Dendritic cell treated with granulocyte-macrophage colony-stimulating factor and Interleukin-4, amounts not matched to agents 40 ng/mL and 50 ng/mL, for 4 days (primary cell): ENCODE results near the gene INSM2.
A peak's percentile ranks its signal among the peaks of the same experiment; 100 is the strongest.

Experiments
- H3K27ac Mint-ChIP-seq: one replicate; pipeline ENCODE4 v1.8.0; 2022; ENCODE audit warnings: mild to moderate bottlenecking, mixed read lengths
- H3K27me3 Mint-ChIP-seq: one replicate; pipeline ENCODE4 v1.8.0; 2022; ENCODE audit warnings: mild to moderate bottlenecking, mixed read lengths
- H3K36me3 Mint-ChIP-seq: one replicate; pipeline ENCODE4 v1.8.0; 2022; ENCODE audit warnings: low read depth, mixed read lengths
- H3K4me1 Mint-ChIP-seq: one replicate; pipeline ENCODE4 v1.8.0; 2022; ENCODE audit warnings: low read depth, mixed read lengths
- H3K4me3 Mint-ChIP-seq: one replicate; pipeline ENCODE4 v1.8.0; 2022; ENCODE audit warnings: mild to moderate bottlenecking, moderate library complexity, mixed read lengths
- H3K9me3 Mint-ChIP-seq: one replicate; pipeline ENCODE4 v1.8.0; 2022; ENCODE audit warnings: mixed read lengths
- intact Hi-C: fragments of 100-400 bp; cut with micrococcal nuclease; formaldehyde crosslinking; loops from one replicate; pipeline ENCODE4 v1.15.0; 2022

INSM2 gene

DNA sequence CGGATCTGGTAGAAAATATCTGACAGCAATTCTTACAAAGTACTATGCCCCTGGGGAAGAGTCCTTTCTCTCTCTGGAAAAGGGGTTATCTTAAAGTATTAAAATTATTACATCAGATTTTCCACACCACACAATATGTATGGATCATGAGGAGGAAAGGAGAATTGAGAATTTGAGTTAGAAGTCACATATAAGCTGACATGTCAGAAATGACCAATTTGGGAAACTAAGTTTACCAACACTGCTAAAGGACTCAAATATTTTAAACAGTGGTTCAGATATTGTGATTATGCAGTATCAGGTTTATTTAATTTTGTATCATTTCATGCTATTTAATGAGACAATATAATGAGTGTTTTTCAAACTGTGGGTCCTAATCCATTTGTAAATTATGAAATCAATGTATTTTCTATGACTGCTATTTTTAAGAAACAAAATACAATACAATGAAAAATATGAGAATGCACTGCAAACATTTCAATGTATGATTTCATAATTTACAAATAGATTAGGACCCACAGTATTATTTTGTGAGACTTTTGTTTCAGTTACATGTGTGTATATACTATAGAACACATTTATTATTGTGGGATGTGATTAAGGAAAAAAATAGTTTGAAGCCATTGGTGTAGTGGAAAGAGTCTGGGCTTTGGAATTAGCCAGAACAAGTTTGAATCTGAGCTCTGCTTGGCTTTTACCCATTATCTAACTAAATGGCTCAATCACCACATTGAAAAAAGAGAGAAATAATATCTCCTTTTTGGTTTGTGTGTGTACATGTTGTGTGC, 1.8 kb upstream of the INSM2 start:
- no peaks in the 10 kb centered on the region for H3K9me3 Mint-ChIP-seq
- H3K27me3 Mint-ChIP-seq = peaks cover 87% of the 10 kb centered on the region
- intact Hi-C loops = loop anchor here (5.0 kb wide), 1 partner anchor 155 kb away; no protein-coding TSS in a partner anchor
- no peaks in the 10 kb centered on the region for H3K36me3 Mint-ChIP-seq
- peaks cover 20% of the 10 kb centered on the region for H3K4me1 Mint-ChIP-seq
- H3K27ac Mint-ChIP-seq = no peak overlapping the region
- H3K4me3 Mint-ChIP-seq = no peak overlapping the region

DNA sequence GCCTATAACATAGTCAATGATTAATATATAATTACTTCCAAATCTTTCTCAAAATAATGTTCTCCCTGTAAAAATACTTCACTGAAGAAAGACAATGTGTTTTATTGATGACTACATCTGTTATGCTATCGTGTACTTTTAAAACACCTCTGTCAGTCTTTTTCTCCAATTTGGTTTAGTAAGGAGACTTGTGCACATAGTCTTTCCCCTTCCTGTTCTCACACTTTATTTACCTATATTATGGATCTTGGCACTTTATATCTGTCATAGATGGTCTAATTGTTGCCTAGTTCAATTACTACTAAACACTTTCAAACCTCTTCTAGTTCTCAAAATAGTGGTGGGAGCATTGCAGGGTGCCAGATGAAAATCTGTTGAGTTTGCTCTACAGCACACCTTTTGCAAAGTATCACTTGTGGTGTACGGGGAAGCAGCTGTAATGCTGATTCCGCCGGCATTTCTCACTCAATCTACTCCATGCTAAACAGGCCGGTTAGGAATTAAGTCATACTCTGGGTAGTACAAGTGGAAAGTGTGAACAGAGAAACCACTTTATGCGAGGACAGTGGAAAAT, 1.1 kb upstream of the INSM2 start:
- peak overlapping the region; percentile 75 for H3K4me3 Mint-ChIP-seq
- H3K9me3 Mint-ChIP-seq = no peaks in the 10 kb centered on the region
- no peaks in the 10 kb centered on the region for H3K36me3 Mint-ChIP-seq
- H3K4me1 Mint-ChIP-seq = peaks cover 20% of the 10 kb centered on the region
- peaks cover 83% of the 10 kb centered on the region for H3K27me3 Mint-ChIP-seq
- intact Hi-C loops = loop anchor here (5.0 kb wide), 1 partner anchor 154 kb away; no protein-coding TSS in a partner anchor
- H3K27ac Mint-ChIP-seq = no peak overlapping the region

DNA sequence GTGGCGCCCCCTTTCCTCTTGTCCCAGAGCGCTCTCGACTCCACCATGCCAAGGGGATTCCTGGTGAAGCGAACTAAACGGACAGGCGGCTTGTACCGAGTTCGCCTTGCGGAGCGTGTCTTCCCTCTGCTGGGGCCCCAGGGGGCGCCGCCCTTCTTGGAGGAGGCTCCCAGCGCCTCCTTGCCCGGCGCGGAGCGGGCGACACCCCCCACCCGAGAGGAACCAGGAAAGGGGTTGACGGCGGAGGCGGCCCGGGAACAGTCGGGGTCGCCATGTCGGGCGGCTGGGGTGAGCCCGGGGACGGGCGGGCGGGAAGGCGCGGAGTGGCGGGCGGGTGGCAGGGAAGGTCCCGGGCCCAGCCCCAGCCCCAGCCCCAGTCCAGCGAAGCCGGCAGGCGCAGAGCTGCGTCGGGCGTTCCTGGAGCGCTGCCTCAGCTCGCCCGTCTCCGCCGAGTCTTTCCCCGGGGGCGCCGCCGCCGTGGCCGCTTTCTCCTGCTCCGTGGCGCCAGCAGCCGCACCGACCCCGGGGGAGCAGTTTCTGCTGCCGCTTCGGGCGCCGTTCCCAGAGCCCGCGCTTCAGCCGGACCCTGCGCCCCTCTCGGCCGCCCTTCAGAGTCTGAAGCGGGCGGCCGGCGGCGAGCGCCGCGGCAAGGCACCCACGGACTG, 376 bp downstream of the INSM2 start:
- no peaks in the 10 kb centered on the region for H3K36me3 Mint-ChIP-seq
- no peak overlapping the region for H3K27ac Mint-ChIP-seq
- H3K4me3 Mint-ChIP-seq = peak overlapping the region; percentile 75
- peaks cover 20% of the 10 kb centered on the region for H3K4me1 Mint-ChIP-seq
- intact Hi-C loops = loop anchor here (5.0 kb wide), 1 partner anchor 153 kb away; no protein-coding TSS in a partner anchor
- H3K27me3 Mint-ChIP-seq = peaks cover 71% of the 10 kb centered on the region
- no peaks in the 10 kb centered on the region for H3K9me3 Mint-ChIP-seq

DNA sequence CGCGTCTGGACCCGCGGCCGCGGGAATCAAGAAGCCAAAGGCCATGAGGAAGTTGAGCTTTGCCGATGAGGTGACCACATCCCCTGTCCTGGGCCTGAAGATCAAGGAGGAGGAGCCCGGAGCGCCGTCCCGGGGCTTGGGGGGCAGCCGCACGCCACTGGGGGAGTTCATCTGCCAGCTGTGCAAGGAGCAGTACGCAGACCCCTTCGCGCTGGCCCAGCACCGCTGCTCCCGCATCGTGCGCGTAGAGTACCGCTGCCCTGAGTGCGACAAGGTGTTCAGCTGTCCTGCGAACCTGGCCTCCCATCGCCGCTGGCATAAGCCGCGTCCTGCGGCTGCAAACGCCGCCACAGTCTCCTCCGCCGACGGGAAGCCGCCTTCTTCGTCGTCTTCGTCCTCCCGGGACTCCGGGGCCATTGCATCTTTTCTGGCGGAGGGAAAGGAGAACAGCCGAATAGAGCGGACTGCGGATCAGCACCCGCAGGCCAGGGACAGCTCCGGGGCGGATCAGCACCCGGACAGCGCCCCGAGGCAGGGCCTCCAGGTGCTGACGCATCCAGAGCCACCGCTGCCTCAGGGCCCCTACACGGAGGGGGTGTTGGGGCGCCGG, 1.0 kb downstream of the INSM2 start:
- Mint-ChIP-seq H3K36me3 (no peaks in the 10 kb centered on the region), H3K27ac (no peak overlapping the region), H3K4me3 (peak overlapping the region; percentile 67), H3K27me3 (peaks cover 65% of the 10 kb centered on the region), H3K4me1 (peaks cover 24% of the 10 kb centered on the region), H3K9me3 (no peaks in the 10 kb centered on the region)
- intact Hi-C loops = loop anchor here (5.0 kb wide), 1 partner anchor 152 kb away; no protein-coding TSS in a partner anchor

DNA sequence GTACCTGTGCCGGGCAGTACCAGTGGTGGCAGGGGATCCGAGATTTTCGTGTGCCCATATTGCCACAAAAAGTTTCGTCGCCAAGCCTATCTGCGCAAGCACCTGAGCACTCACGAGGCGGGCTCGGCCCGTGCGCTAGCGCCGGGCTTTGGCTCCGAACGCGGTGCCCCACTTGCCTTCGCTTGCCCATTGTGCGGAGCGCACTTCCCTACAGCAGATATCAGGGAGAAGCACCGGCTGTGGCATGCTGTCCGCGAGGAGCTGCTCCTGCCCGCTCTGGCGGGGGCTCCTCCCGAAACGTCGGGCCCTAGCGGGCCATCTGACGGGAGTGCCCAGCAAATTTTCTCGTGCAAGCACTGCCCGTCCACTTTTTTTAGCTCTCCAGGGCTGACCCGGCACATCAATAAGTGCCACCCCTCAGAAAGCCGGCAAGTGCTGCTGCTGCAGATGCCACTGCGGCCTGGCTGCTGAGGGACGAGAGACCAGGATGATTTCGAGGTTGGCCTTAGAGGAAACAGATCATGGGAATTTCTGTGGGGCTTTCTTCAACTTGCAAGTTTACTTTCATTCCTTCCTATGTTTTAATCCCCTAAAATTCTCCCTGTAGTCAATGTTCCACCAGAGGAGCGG, 1.6 kb downstream of the INSM2 start:
- Mint-ChIP-seq H3K9me3 (no peaks in the 10 kb centered on the region), H3K27me3 (peaks cover 58% of the 10 kb centered on the region), H3K27ac (no peak overlapping the region), H3K4me1 (peaks cover 25% of the 10 kb centered on the region), H3K4me3 (no peak overlapping the region), H3K36me3 (no peaks in the 10 kb centered on the region)
- intact Hi-C loops = no loop called here

DNA sequence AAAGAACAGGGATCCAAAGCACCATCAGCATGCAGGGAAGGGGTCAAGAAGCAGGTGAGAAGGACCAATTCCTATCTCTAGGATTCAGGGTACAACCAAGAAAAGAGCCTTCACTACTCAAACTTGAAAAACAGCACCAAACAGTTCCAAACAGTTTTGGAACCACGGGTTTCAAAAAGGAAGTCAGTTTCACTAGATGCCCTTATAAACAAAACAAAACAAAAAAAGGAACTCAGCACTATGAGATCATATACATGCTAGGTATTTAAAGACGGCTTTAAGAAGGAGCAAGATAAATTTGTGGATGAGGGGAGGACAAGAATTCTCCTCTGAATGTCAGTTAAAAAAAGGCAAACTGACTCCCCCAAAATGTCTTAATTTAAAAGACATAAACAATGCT, 6.0 kb downstream of the INSM2 start:
- intact Hi-C loops = no loop called here
- H3K4me1 Mint-ChIP-seq = peaks cover 13% of the 10 kb centered on the region
- H3K4me3 Mint-ChIP-seq = no peak overlapping the region
- H3K27me3 Mint-ChIP-seq = peaks cover 21% of the 10 kb centered on the region
- no peaks in the 10 kb centered on the region for H3K36me3 Mint-ChIP-seq
- no peaks in the 10 kb centered on the region for H3K9me3 Mint-ChIP-seq
- H3K27ac Mint-ChIP-seq = no peak overlapping the region

DNA sequence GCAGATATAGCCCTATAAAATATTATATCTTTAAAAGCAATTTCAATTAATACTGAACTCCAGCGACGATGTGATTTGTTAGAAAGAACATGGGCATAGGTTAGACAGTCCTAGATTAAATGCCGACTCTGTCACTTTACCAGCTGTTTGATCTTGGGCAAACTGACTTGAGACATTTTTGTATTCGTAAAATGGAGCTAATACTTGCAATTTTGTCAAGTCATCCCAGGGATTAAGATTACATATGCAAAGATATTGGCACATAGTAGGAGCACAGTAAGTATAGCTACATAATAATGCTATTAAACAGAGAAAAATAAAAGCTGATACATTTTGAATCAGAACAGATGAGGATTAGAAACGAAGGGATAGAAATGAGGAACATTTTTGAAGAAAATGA, 9.0 kb downstream of the INSM2 start:
- H3K9me3 Mint-ChIP-seq = no peaks in the 10 kb centered on the region

DNA sequence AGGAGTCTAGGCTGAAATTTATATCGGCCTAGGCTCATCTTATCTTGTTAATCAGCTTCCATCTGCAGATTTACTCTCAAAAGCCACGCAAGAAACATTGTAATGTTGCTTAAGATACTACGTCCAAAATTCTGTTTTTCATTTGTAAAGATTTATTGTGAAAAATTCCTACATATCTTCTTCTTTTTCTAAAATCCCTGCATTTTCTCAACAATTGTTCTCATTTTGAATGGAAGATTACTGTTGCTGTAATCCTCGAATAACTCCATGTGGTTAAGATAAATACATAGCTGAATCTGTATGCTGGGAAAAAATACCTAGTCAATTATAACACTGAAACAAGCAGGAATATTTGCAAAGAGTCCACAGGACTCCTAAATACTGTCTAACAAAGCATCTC, 15.6 kb downstream of the INSM2 start:
- H3K9me3 Mint-ChIP-seq = no peaks in the 10 kb centered on the region
- H3K4me1 Mint-ChIP-seq = no peaks in the 10 kb centered on the region
- H3K36me3 Mint-ChIP-seq = no peaks in the 10 kb centered on the region
- no peak overlapping the region for H3K27ac Mint-ChIP-seq
- intact Hi-C loops = no loop called here
- H3K4me3 Mint-ChIP-seq = no peak overlapping the region
- H3K27me3 Mint-ChIP-seq = no peaks in the 10 kb centered on the region

More for the DNA sequence above, 9.0 kb downstream of the INSM2 start:
- intact Hi-C loops = no loop called here
- peaks cover 5% of the 10 kb centered on the region for H3K4me1 Mint-ChIP-seq
- no peaks in the 10 kb centered on the region for H3K27me3 Mint-ChIP-seq
- H3K36me3 Mint-ChIP-seq = no peaks in the 10 kb centered on the region
- no peak overlapping the region for H3K27ac Mint-ChIP-seq
- H3K4me3 Mint-ChIP-seq = no peak overlapping the region

DNA sequence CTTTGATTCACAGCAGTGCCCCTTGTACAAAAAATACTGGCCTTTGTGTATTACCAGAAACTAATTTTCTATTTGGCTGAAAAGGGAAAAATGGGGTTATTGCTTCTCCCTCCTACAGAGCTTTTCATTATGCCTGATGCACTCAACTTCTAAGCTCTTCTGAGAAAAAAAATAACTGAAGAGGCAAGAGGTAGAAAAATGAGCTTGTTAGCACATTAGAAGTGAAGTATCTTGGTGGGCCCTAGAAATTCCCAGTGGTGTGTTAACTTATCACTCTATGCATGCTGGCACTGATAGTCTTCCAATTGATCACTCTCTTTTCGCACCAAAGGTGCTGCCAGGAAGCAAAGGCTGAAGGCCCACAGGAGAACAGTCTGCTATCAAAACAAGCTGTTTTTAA, 17.1 kb downstream of the INSM2 start:
- intact Hi-C loops = no loop called here
- H3K9me3 Mint-ChIP-seq = no peaks in the 10 kb centered on the region
- H3K27ac Mint-ChIP-seq = no peak overlapping the region
- H3K36me3 Mint-ChIP-seq = no peaks in the 10 kb centered on the region
- no peaks in the 10 kb centered on the region for H3K27me3 Mint-ChIP-seq
- no peaks in the 10 kb centered on the region for H3K4me1 Mint-ChIP-seq
- no peak overlapping the region for H3K4me3 Mint-ChIP-seq

DNA sequence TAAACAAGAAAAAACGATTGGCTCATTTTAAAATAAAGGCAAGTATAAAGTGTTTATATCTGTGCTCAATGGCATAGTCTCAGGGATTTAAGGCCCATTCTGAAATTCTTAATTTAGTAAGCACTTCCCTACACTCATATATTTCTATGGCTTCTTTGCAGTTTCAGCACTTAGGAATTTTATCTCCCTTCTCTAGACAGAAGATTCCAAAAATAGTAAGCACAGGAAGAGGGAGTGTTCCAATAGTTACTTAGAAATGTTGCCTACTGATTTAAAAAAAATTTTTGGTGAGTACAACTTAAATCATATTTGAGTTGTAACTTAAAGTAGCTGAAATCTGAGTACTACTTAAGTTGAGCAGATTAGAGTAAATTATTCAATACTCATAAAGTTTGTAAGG, 19.8 kb downstream of the INSM2 start:
- Mint-ChIP-seq H3K4me1 (no peaks in the 10 kb centered on the region), H3K27me3 (no peaks in the 10 kb centered on the region), H3K9me3 (no peaks in the 10 kb centered on the region), H3K4me3 (no peak overlapping the region), H3K36me3 (no peaks in the 10 kb centered on the region), H3K27ac (no peak overlapping the region)
- intact Hi-C loops = no loop called here

DNA sequence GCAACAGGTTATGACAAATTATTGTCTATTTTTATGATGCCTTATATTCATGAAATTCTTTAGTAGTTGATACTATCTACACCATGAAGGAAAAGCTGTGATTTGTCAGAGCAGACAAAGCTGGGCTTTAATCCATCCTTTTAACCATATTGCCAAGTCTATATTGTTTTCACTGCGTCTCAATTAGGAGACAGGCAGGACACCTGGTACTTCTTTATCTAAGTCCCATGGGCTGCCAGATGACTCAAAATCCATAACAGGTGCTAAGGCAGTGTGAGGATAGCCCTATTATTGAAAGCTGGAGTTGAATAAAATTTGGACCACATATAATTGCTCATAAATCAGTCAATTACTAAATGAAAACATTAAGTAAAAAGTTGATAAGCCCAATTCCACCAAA, 22.6 kb downstream of the INSM2 start:
- Mint-ChIP-seq H3K4me1 (no peaks in the 10 kb centered on the region), H3K27me3 (no peaks in the 10 kb centered on the region), H3K9me3 (no peaks in the 10 kb centered on the region), H3K36me3 (no peaks in the 10 kb centered on the region), H3K27ac (no peak overlapping the region), H3K4me3 (no peak overlapping the region)
- intact Hi-C loops = no loop called here

DNA sequence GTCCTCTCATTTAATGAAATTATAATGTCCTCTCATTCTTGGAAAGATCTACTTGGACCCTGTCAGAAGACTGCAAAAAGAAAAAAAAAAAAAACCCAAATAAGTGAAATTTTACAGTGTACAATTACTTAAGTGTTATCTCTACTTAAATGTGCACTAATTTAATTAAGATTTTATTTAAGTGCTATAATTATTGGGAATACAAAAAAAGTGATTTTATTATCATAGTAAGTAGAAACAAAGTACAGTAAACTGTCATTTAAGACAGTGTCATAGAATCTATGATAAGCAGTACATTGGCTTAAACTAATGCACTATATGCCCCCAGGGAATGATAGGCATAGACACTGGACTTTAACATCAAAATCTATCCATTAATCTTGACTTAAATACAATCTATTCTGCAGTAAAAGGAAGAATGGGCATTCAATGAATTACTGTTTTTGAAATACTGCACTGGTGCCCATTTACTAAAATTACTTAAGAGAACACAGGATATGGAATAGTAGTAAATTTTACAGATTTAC, 23.3 kb downstream of the INSM2 start:
- H3K4me3 Mint-ChIP-seq = no peak overlapping the region
- H3K4me1 Mint-ChIP-seq = no peaks in the 10 kb centered on the region
- no peaks in the 10 kb centered on the region for H3K27me3 Mint-ChIP-seq
- no peaks in the 10 kb centered on the region for H3K9me3 Mint-ChIP-seq
- H3K27ac Mint-ChIP-seq = no peak overlapping the region
- intact Hi-C loops = no loop called here
- no peaks in the 10 kb centered on the region for H3K36me3 Mint-ChIP-seq

DNA sequence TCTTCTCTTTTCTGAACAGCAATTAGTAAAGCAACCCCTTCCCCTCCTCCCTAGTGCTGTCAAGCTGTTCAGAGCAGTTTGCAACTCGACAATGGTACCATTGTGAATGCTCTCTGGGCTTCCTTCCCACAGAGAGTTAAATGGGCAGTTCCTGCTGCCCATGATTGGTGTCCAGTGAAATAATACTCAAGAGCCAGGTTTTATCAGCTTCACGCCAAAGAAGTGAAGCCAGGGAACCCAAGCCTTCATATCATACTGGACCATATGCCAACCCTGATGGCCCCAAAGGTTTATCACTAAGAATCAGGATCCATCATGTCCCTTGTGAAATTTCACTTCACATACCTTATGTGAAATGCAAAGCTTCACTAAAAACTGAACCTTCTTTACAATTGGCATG, 24.7 kb downstream of the INSM2 start:
- Mint-ChIP-seq H3K36me3 (no peaks in the 10 kb centered on the region), H3K4me3 (no peak overlapping the region), H3K27me3 (no peaks in the 10 kb centered on the region), H3K4me1 (no peaks in the 10 kb centered on the region), H3K9me3 (no peaks in the 10 kb centered on the region), H3K27ac (no peak overlapping the region)
- intact Hi-C loops = no loop called here
